Cardiac septum (tissue), 1 donor: ENCODE data around the gene PAX9. TPM values are rescaled to one million over a fixed set of nuclear protein-coding genes. Genes with fewer than 3 reads are reported as not detected.

ENCODE experiments used
- DNase-seq: peaks from one replicate; pipeline ENCODE4 v3.0.0-alpha.2; 2020; ENCODE audit warnings: low spot score
- intact Hi-C: fragments of 100-400 bp; cut with DNase I; formaldehyde crosslinking; loops from one replicate; pipeline ENCODE4 v1.14.0; 2022
- long read RNA-seq: library from polyadenylated mRNA; unstranded; transcript quantifications from one replicate; pipeline ENCODE4 v2.0.0, GENCODE V29; 2021
- total RNA-seq: library from RNA; stranded (reverse); fragmentation: NEBNext Ultra II Directional; extraction: Animal tissue kit (Norgen Biotek cat#: 25700); gene quantifications from one replicate; pipeline ENCODE4 v1.2.1, GENCODE V29; 2021
- donor health status: DM: no; HTN: no; CAD: no.

Gene PAX9
- total RNA-seq: not detected
- long read RNA-seq: 0 reads

- DNase-seq: no peak
- intact Hi-C loops: no loop called here
These were observed at the start of gene PAX9 for GRCh38 chr14:36661506-36662257. TSS of gene PAX9 (plus strand) at chr14:36661860. CDS start at chr14:36662090, 230 bp downstream.

GRCh38 chr14:36617824-36618223, 43.8 kb upstream of the PAX9 start:
- intact Hi-C loops: no loop called here
- DNase-seq: no peak

DNA sequence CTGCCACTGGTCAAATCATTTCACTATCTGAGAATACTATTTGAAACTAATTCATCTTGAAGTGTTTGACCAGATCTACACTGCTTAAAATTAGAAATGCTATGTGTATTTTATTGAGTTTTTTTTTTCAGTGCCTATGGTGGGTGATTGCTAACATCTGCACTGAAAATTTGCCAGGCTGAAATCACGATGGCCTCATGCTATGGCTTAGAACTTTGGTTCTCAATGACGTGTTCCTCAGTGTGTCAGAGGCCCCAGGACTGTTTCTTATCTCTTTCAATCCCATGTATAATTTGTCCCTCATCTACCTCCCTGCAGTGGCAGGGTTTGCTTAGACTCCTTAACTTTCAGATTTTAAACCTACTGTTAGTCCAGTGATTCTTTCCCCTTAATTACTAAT, 43.0 kb upstream of the PAX9 start:
- intact Hi-C loops: no loop called here
- DNase-seq: no peak

DNA sequence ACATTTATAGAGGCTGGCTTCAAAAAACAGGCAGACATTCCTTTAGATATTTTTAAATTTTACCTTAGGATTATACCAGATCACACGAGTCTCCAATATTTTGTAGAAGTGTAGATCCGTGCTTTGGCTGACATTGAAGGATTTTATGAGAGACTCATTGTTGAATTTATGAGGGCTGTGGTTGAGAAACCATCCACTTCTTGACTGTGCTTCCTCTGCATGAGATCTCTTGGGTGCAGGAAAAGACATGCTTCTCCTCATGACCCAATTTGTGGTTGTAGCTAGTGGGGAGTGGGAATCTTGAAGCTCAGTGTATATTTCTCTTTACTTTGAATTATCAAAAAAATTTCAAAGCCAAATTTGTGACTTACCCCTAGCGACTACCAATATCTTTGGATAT, 42.5 kb upstream of the PAX9 start:
- DNase-seq: no peak
- intact Hi-C loops: no loop called here

- intact Hi-C loops: no loop called here
- no peak for DNase-seq
These were observed 41.8 kb upstream of the PAX9 start for GRCh38 chr14:36619853-36620252.

DNA sequence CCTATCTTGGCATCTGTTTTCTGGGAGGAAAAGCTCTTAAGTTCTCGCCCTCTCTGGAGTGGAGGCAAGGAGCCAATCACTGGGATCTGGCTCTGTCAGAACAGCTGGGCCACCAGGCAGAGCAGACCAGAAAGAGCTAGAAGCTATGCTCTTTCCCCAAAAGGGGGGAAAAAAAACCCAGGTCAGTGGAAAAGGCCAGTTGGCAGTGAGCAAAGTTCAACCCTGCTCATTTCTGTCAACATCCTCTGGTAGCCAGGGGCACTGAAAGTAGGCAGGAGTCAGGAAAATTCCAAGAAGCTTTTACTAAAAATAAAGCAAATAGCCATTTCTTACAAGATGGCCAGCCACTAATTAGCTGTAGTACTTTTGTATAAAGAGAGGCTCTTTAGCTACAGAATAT, 36.6 kb upstream of the PAX9 start:
- DNase-seq: no peak
- intact Hi-C loops: no loop called here

- DNase-seq: no peak
- intact Hi-C loops: no loop called here
These were observed 36.2 kb upstream of the PAX9 start for GRCh38 chr14:36625436-36625835.

DNA sequence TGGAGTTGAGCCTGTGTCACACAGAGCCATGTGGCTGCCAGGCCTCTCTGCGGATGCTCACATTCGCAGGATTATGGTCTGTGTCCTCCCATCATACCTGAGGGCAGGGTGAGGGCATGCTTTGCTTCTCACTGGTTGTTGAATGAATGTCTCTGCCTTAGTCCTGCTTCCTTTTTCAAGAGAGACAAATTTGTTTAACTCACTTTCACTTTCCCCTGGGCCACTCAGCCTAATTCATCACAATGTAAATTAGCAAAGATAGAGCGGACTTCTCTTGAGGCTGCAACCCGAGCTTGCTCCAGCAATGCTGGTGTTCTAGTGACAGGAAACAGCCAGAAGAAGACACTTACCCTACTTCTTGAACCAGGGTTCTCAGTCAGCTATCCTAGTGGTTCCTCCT, 35.5 kb upstream of the PAX9 start:
- no peak for DNase-seq
- intact Hi-C loops: no loop called here

DNA sequence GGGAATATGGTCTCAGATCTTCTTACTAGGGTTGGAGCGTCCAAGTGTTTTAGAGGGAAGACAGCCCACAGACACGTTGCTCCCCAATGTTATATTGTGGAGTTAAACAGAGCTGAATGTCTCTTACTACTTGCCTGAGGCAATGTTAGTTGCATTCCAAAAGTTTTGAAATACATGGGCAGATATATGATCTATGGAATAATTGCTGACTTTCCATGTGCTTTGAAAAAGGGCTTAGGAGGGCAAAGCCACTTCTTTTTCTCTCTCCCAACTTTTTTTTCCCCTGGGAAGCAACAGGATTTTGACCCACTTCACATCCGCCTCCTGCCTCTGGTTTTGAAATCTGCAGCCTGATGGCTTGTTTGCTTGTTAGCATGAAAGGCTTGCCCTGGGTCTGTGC, 33.7 kb upstream of the PAX9 start:
- intact Hi-C loops: no loop called here
- DNase-seq: no peak

- intact Hi-C loops: no loop called here
- no peak for DNase-seq
These were observed 28.1 kb upstream of the PAX9 start for GRCh38 chr14:36633580-36633979.

DNA sequence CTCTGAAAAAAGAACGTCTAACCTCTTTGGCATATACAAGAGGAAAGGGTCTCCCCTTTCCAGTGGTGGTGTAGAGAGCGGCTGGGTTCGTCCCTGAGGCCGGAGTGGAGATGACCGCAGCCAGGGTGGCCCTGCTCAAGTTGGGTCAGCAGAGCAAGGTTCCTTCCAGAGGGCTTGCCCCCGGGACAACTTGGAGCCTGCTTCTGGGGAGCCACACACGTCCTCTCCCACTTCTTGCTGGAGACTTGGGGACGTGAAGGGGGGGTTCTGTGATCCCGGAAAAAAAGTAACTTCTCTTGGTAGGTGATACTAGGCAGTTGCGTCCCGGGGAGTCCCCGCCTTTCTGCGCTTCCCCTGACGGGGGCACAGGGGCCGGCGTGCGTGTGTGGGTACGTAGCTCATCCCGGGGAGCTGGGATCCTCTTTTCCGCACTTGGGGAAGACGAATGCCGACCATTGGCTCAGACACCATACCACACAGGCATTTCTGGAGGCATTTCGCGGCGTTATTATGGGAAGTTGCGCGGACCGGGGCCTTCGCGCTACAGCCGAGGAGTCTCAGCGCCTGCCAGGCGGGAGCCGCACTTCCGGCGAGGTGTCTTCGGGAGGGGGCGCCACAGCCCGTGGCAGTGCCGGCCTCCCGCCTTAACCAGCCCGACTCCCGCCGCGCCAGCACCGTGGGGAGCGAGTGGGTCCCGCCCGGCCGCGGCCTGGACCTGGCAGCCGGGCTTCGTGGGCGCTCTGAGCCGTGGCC, 14.8 kb upstream of the PAX9 start:
- no peak for DNase-seq
- intact Hi-C loops: no loop called here

DNA sequence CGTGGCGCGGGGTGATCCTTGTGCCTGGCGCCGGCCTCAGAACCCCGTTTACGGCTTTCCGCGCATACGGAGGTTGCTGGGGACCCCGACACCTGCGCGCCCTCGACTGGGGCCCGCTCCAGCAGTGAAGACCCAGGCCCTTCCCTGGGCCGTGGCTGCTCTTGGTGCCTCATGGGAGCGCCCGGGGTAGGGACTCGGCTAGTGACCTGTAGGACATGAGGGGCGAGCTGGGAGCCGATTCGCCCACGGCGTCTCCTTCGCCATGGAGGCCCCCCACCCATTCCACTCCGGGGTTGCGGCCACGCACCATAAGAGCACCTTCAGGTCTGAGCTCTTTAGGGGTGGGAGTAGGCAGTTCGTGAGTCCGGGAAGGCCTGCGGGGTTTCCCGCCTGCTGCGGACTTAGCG, 14.2 kb upstream of the PAX9 start:
- DNase-seq: no peak
- intact Hi-C loops: no loop called here

DNA sequence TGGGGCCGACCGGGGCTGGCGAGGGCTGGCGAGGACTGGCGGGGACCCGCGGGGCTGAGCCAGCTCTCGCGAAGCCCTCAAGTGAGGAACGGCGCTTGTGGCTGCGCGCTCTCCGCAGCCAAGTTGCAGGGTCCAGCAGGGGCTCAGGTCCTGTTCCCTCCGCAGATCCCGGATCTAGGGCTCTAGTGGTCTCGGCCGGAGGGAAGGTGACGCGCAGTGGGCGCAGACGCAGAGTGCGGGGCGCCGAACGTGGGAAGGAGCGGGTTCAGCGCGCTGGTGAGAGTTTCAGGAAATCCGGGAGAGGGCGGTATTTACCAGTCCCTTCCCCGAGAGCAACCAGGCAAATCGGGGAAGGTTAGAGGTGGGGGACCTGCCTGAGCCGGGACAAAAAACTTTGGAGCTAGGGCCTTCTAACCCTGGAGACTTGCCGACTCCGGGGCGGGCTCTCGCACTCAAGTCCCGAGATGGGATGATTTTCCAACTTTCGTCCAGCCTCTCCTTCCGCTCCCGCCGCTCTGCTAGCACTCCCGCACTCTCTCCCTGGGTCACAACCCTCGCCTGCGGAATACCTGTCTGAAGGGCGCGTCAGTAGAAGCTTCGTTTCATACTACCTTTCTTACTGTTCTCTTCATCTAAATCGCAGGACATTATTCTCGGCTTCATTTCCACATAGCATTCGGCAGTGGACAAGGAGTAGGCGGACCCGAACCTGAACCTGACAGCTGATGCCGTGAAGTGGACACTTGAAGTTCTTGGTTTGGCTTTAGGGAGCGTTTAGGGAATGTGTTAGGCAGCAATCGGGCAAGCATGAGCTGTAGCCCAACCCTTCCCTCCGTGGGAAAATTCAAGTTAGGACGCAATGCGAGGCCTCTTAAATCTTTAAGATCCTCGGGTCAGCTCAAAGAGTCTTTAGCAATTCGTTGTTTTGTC, 13.6 kb upstream of the PAX9 start:
- DNase-seq: no peak
- intact Hi-C loops: no loop called here

DNA sequence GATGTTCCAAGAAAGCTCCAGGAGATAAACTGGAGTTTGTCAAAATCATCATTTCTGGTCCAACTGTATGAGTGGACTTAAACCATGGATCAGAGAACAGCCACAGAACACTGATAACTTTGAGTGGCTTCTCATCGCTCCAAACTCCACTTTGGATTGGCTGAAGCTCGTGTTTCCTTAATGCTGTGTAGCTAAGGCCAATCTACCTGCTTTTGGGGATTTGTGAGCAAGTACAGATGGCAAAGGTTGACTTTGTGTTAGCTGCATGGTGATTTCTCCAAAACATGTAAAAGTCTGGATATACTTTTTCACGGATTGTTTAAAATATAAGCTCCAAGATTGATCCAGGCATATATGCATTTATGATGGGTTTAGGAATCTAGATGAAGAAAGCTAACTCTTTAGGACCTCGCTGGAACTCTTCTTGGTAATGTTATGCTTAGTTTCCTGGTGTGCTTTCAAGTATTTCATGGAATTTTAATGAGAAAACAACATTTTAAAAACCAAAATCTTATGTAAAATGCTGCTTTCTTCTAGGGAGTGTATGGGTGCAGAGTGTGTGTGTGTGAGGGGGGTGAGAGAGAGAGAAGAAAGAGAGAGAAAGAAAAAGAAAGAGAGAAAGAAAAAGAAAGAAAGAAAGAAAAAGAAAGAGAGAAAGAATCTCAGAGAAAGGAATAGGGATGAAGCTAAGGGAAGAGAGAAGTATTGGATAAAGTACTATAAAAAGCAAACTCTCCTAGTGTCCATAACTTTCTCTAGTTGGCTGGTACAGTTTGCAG, 11.6 kb upstream of the PAX9 start:
- no peak for DNase-seq
- intact Hi-C loops: loop anchor here (10.0 kb wide), 1 partner anchor 295 kb away; no protein-coding TSS in a partner anchor

GRCh38 chr14:36652542-36653201, 9.0 kb upstream of the PAX9 start:
- DNase-seq: no peak
- intact Hi-C loops: loop anchor here (10.0 kb wide), 1 partner anchor 292 kb away; no protein-coding TSS in a partner anchor

- intact Hi-C loops: loop anchor here (10.0 kb wide), 1 partner anchor 291 kb away; no protein-coding TSS in a partner anchor
- DNase-seq: no peak
These were observed 8.2 kb upstream of the PAX9 start for GRCh38 chr14:36653413-36653812.

- DNase-seq: no peak
- intact Hi-C loops: loop anchor here (10.0 kb wide), 1 partner anchor 291 kb away; no protein-coding TSS in a partner anchor
These were observed 7.5 kb upstream of the PAX9 start for GRCh38 chr14:36653962-36654793.
